Gastrocnemius medialis (tissue), 4 donors: ENCODE data around the gene CLIP4. TPM values are rescaled to one million over a fixed set of nuclear protein-coding genes. Genes with fewer than 3 reads are reported as not detected.

Source experiments
- ATAC-seq, 2 donors: fragments of 150-250 bp; one replicate each; pipeline ENCODE4 v1.9.1; 2016
- DNase-seq, 2 donors: peaks; one replicate each; pipeline ENCODE4 v3.0.0-alpha.2; 2019
- H3K27ac ChIP-seq, 4 donors: fragments of 200-600 bp; sonication (generic); 1 replicate in 1 of 4; 2 replicates in 3 of 4; pipeline ENCODE4 v1.5.1; 2016 to 2018; ENCODE audit warnings: mild to moderate bottlenecking in 2 of 4, moderate library complexity in 1 of 4
- H3K27me3 ChIP-seq, 3 donors: fragments of 200-600 bp; sonication (generic) in 2 of 3; 1 replicate in 1 of 3; 2 replicates in 2 of 3; pipeline versions ENCODE4 v1.5.1 to v1.6.0; 2016 to 2019; ENCODE audit warnings: mild to moderate bottlenecking in 1 of 3, moderate library complexity in 1 of 3
- H3K36me3 ChIP-seq, 2 donors: fragments of 200-600 bp; sonication (generic) in 1 of 2; one replicate each; pipeline ENCODE4 v1.5.1; 2017 to 2018
- H3K4me1 ChIP-seq, 2 donors: fragments of 200-600 bp; sonication (generic) in 1 of 2; one replicate each; pipeline ENCODE4 v1.5.1; 2016 to 2017; ENCODE audit warnings: mild to moderate bottlenecking in 2 of 2
- H3K4me3 ChIP-seq, 4 donors: fragments of 200-600 bp; sonication (generic) in 3 of 4; 1 replicate in 1 of 4; 2 replicates in 3 of 4; pipeline ENCODE4 v1.5.1; 2016 to 2019; ENCODE audit warnings: mild to moderate bottlenecking in 2 of 4
- H3K9me3 ChIP-seq, 3 donors: fragments of 200-600 bp; sonication (generic) in 2 of 3; 1 replicate in 1 of 3; 2 replicates in 2 of 3; pipeline ENCODE4 v1.5.1; 2016 to 2019
- POLR2A ChIP-seq, 2 donors: fragments of 450-650 bp; IDR thresholded peaks; one replicate each; pipeline ENCODE4 v1.6.1; 2017; ENCODE audit warnings: antibody characterized with exemption in 2 of 2, mild to moderate bottlenecking in 2 of 2, moderate library complexity in 2 of 2
- in situ Hi-C, 4 donors: fragments of 200-750 bp; cut with MboI; loops; one replicate each; pipeline versions ENCODE4 v1.15.0 to v1.8.0; 2017; ENCODE audit warnings: low sequenced_read_pairs in 4 of 4
- intact Hi-C: fragments of 100-400 bp; cut with DNase I; formaldehyde crosslinking; loops from one replicate; pipeline ENCODE4 v1.15.1; 2023; ENCODE audit warnings: low total_unique reads
- total RNA-seq, 4 donors: library from RNA; depleted of rRNA; stranded (reverse); fragments of >200 nt; gene quantifications; one replicate each; pipeline versions ENCODE4 v1.1.0 to v1.2.3, GENCODE V29; 2016
- TF ChIP-seq, protein P1 (sequence below), 5 experiments: fragments of 450-650 bp in 3 of 5; fragments of 200-600 bp in 2 of 5; sonication (generic) in 2 of 5; IDR thresholded peaks in 4 of 5; conservative IDR thresholded peaks in 1 of 5; 1 replicate in 4 of 5; 2 replicates in 1 of 5; pipeline ENCODE4 v1.5.1; 2016 to 2019; ENCODE audit warnings: antibody characterized with exemption in 5 of 5, mild to moderate bottlenecking in 3 of 5, moderate library complexity in 3 of 5

CLIP4 gene
- total RNA-seq, 4 donors from 2014 or later = 200 to 422 (median 265) TPM

DNA sequence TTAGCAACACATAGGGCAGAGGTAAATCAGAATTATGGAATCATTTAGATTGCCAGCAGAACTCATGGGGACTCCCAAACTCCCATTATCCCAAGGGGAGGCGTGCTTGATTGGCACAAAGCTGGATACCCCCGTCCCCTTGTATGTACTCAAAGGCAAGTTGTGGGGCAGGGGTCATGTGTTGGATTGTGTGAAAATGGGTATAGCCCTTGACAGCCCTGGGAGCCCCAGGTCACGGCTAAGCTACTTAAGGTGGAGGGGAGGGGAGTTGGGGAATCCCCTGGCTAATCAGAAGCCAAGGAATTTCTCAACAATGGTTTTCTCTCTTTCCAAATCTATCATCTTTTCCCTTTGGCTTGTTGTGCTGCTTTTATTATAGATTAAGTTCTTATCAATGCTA lies 32.7 kb downstream of the CLIP4 start:
- in situ Hi-C loops = no loop called here
- DNase-seq (no peak), ATAC-seq (no peak)
- Histone ChIP-seq H3K27ac (no peak overlapping the region), H3K27me3 (no peaks in the 10 kb centered on the region), H3K9me3 (no peaks in the 10 kb centered on the region), H3K36me3 (peaks cover 0 to 37% of the 10 kb centered on the region in 2 donors), H3K4me3 (no peak overlapping the region), H3K4me1 (no peaks in the 10 kb centered on the region)
- intact Hi-C loops = no loop called here
- TF ChIP-seq POLR2A (IDR thresholded peaks at IDR 0.05) = no peak
- TF ChIP-seq, protein P1, sequence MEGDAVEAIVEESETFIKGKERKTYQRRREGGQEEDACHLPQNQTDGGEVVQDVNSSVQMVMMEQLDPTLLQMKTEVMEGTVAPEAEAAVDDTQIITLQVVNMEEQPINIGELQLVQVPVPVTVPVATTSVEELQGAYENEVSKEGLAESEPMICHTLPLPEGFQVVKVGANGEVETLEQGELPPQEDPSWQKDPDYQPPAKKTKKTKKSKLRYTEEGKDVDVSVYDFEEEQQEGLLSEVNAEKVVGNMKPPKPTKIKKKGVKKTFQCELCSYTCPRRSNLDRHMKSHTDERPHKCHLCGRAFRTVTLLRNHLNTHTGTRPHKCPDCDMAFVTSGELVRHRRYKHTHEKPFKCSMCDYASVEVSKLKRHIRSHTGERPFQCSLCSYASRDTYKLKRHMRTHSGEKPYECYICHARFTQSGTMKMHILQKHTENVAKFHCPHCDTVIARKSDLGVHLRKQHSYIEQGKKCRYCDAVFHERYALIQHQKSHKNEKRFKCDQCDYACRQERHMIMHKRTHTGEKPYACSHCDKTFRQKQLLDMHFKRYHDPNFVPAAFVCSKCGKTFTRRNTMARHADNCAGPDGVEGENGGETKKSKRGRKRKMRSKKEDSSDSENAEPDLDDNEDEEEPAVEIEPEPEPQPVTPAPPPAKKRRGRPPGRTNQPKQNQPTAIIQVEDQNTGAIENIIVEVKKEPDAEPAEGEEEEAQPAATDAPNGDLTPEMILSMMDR (IDR thresholded peaks at IDR 0.05 in 4 of 5, conservative IDR thresholded peaks at IDR 0.05 in 1 of 5) = no peak

DNA sequence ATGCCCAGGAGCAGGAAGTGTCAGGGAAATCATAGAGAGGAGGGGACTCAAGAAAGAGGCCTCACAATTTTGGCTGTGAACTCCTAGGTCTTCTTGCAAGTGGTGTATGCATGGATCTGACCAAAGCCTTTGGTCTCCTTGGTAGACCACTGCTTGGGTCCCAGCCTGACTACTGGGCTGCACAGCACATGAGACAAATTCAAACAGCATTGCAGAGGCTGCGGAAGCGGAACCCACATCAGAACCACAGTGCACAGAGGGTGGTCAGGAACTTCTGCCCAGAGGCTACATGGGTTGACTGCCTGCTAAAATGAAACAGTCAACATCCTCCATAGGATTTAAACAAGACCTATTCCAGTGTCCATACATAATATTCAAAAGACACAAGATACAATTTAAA lies 39.4 kb downstream of the CLIP4 start:
- DNase-seq = no peak
- no peak overlapping the region for H3K27ac ChIP-seq
- no peak overlapping the region for H3K4me3 ChIP-seq
- ATAC-seq = no peak
- peaks cover 4 to 63% of the 10 kb centered on the region in 2 donors for H3K36me3 ChIP-seq
- no peaks in the 10 kb centered on the region for H3K9me3 ChIP-seq
- intact Hi-C loops = no loop called here
- no peaks in the 10 kb centered on the region for H3K27me3 ChIP-seq
- peaks cover 13 to 22% of the 10 kb centered on the region in 2 donors for H3K4me1 ChIP-seq
- TF ChIP-seq POLR2A (IDR thresholded peaks at IDR 0.05) = no peak
- TF ChIP-seq, protein P1 (IDR thresholded peaks at IDR 0.05 in 4 of 5, conservative IDR thresholded peaks at IDR 0.05 in 1 of 5) = no peak
- in situ Hi-C loops = no loop called here

DNA sequence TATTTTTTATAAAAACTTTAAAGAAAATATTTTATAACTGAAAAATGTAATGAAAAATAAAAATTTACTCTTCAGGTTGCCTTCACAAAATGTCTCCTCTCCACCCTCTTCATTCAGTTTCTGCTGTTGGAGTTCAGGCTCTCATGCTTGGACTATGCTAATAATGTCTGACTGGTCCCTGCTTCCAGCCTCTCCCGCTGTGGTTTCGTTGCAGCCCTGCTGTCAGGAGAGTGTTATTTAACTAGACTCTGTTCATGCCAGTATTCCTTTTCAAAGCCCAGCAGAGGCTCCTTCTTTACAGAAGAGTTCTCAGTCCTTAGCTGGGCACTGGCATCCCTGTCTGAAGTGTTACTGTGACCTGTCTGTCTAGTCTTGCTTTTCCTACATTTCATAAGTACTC lies 40.4 kb downstream of the CLIP4 start:
- intact Hi-C loops = no loop called here
- in situ Hi-C loops = no loop called here
- ATAC-seq (no peak), DNase-seq (no peak)
- Histone ChIP-seq H3K27ac (peak overlapping the region in 1 of 4 donors; percentile 2), H3K9me3 (no peaks in the 10 kb centered on the region), H3K4me1 (peaks cover 13 to 22% of the 10 kb centered on the region in 2 donors), H3K36me3 (peaks cover 4 to 72% of the 10 kb centered on the region in 2 donors), H3K27me3 (no peaks in the 10 kb centered on the region), H3K4me3 (no peak overlapping the region)
- TF ChIP-seq POLR2A (IDR thresholded peaks at IDR 0.05) = no peak
- TF ChIP-seq, protein P1 (IDR thresholded peaks at IDR 0.05 in 4 of 5, conservative IDR thresholded peaks at IDR 0.05 in 1 of 5) = no peak

DNA sequence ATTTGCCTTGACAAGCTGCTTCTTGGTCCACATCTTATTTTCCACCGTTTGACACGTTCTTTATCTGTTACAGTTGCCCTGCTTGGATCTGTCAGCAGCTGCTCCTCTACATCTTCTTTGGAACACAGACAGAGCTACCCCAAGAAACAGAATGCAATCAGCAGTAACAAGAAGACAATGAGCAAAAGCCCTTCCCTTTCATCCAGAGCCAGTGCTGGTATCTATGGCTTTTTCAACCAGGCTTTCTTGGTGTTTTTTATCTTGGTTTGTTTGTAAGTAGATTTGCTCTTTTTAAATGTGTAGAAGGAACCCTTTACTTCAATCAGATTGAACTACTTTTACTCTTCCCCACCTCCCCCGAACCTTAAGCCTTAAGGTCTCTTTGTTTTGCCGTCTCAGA lies 41.9 kb downstream of the CLIP4 start:
- DNase-seq (no peak), ATAC-seq (no peak)
- intact Hi-C loops (no loop called here), in situ Hi-C loops (no loop called here)
- H3K4me1 ChIP-seq = peaks cover 17 to 26% of the 10 kb centered on the region in 2 donors
- no peaks in the 10 kb centered on the region for H3K27me3 ChIP-seq
- peaks cover 4 to 81% of the 10 kb centered on the region in 2 donors for H3K36me3 ChIP-seq
- H3K4me3 ChIP-seq = no peak overlapping the region
- TF ChIP-seq, protein P1 (IDR thresholded peaks at IDR 0.05 in 4 of 5, conservative IDR thresholded peaks at IDR 0.05 in 1 of 5) = no peak
- no peak for TF ChIP-seq POLR2A (IDR thresholded peaks at IDR 0.05)
- H3K9me3 ChIP-seq = no peaks in the 10 kb centered on the region
- H3K27ac ChIP-seq = peak overlapping the region; percentile 3 to 87 (median 55)

DNA sequence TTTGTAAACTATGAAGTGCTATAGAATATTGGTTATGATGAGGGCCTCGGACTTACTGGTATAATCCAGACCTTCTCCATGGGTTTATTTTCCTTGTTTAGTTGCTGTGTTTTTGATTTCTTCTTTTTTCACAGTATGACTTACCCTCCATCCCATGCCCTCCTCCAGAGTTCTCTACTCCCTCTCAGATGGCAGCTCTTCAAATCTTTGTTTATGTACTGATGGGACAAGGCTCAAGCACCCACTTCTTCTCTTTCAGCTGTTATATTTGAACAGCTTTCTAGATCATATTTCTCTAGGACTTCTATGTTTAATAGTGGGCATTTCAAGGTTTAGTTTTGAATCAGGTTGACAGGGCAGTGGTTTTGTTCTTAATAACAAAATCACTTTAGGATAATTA lies 43.9 kb downstream of the CLIP4 start:
- no peak overlapping the region for H3K4me3 ChIP-seq
- in situ Hi-C loops = no loop called here
- peaks cover 20 to 30% of the 10 kb centered on the region in 2 donors for H3K4me1 ChIP-seq
- ATAC-seq (peak in 1 of 2 donors; percentile 68), DNase-seq (no peak)
- intact Hi-C loops = no loop called here
- H3K9me3 ChIP-seq = no peaks in the 10 kb centered on the region
- no peak for TF ChIP-seq POLR2A (IDR thresholded peaks at IDR 0.05)
- TF ChIP-seq, protein P1 (IDR thresholded peaks at IDR 0.05 in 4 of 5, conservative IDR thresholded peaks at IDR 0.05 in 1 of 5) = no peak
- peak overlapping the region; percentile 47 to 87 (median 58) for H3K27ac ChIP-seq
- no peaks in the 10 kb centered on the region for H3K27me3 ChIP-seq
- peaks cover 0 to 70% of the 10 kb centered on the region in 2 donors for H3K36me3 ChIP-seq
